ENCODE results near the gene FAM156B. TPM values are rescaled to one million over a fixed set of nuclear protein-coding genes. Genes with fewer than 3 reads are reported as not detected.
"Not testable (repeated sequence)": the region's sequence is repeated elsewhere in the genome, so short reads cannot be mapped to it uniquely, and the experiment has no call there.

The FAM156B gene, protein sequence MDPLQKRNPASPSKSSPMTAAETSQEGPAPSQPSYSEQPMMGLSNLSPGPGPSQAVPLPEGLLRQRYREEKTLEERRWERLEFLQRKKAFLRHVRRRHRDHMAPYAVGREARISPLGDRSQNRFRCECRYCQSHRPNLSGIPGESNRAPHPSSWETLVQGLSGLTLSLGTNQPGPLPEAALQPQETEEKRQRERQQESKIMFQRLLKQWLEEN
- total RNA-seq, result 10 to 100 TPM in 1 of 2 donors, 1 to 10 TPM in 1; 8.0 to 44.8 TPM

DNA sequence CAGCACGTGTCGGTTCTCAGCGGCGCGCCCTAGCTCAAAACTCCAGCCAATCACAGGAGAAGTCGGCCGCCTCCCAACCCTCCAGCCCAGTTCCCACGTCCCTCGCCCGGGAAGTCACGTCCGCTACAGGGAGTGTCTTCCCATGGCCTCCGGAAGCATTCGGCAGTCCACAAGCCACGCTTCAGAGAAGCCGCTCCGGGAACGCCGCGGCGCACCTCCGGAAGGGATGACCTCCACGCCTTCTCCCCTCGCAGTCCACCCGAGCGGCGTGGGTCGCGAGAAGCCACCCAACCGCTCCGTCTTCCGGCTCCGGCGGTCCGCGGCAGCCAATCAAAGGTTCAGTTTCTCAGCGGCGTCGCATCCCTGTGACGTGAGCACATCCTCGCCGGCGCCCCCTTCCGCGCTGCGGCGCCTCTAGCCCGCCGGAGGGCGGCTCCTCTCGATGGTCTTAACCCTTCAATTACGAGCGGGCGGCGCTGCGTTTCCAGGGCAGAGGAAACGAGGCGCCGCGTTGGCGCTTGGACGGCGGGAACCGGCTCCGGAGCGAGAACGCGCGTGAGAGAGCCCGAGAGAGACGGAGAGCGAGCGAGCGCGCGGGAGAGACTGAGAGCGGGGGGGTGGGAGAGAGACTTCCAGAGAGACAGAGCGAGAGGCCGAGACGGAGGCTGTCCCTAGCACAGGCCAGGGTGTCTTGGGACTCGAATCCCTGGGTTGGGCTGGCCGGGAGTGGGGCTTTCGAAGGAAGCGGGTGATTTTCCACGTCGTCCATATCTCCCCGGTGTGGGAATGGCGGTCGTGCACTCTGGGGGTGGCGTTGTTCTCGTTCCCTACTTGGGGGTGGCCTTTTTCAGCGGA lies at the start of gene FAM156B:
TSS of gene FAM156B (plus strand) at position 476 of the 855 bp plus-strand sequence. CDS start 9,896 bp downstream, outside the sequence.
- no CpG with 5 or more reads among the region's 92 CpGs for WGBS, 2 donors
- H3K36me3 ChIP-seq (replicated peaks in 1 of 2; ENCODE audit: insufficient read depth in 1 of 2, low read depth in 2 of 2); H3K27ac ChIP-seq; H3K4me1 ChIP-seq; H3K27me3 ChIP-seq; H3K9me3 ChIP-seq; intact Hi-C loops (cut with DNase I); H3K4me3 ChIP-seq; DNase-seq: not testable (repeated sequence)
- peak; percentile 93 for ATAC-seq

GRCh38 chrX:52852110-52852860 lies 44.8 kb upstream of the FAM156B start:
- H3K4me1 ChIP-seq, result no peaks in the 10 kb centered on the region
- no peaks in the 10 kb centered on the region for H3K27me3 ChIP-seq
- ATAC-seq (no peak), DNase-seq (no peak)
- no peaks in the 10 kb centered on the region for H3K9me3 ChIP-seq
- intact Hi-C loops (cut with DNase I), result no loop called here
- no peaks in the 10 kb centered on the region for H3K36me3 ChIP-seq (replicated peaks in 1 of 2; ENCODE audit: insufficient read depth in 1 of 2, low read depth in 2 of 2)
- TF ChIP-seq CTCF (IDR thresholded peaks at IDR 0.05) (no peak), POLR2A (IDR thresholded peaks at IDR 0.05) (no peak)
- H3K27ac ChIP-seq, result no peak overlapping the region
- H3K4me3 ChIP-seq, result no peak overlapping the region
- 67 to 70% methylated on average over 8 to 9 of the region's 9 CpGs for WGBS, 2 donors

GRCh38 chrX:52856991-52857525 lies 40.1 kb upstream of the FAM156B start:
- ATAC-seq; H3K36me3 ChIP-seq (replicated peaks in 1 of 2; ENCODE audit: insufficient read depth in 1 of 2, low read depth in 2 of 2); H3K4me1 ChIP-seq; intact Hi-C loops (cut with DNase I); H3K27ac ChIP-seq; H3K4me3 ChIP-seq; H3K9me3 ChIP-seq; H3K27me3 ChIP-seq; DNase-seq: not testable (repeated sequence)
- 43 to 49% methylated on average over 4 of the region's 4 CpGs for WGBS, 2 donors

DNA sequence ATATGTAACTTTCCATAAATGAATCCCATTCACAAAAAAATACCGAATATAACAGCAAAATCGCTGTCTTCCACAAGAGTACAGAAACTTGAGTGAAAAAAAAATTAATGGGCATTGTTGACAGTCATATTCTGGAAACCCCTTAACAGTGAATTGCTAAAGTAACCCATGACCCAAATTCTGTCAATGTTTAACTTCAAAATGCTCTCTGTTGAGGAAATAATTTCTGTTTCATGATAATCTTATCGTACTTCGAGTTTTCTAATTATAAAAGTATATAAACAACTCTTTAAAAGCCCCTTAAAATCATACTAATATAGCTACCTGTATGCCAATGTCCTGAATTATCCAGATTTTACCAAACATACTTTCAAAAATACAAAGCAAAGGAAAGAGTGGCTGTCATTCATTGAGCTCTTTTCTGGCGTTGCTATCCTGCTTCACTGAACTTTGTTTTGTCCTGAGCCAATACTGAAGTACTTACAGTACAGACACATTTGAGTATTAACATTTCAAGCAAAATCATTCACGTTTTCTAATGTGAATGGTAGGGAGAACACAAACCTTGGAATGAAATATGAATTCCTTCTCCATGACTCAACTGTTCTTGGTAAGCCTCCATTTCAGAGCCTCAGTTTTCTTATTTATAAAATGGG lies 31.7 kb upstream of the FAM156B start:
- 12 to 13% methylated on average over 6 of the region's 6 CpGs for WGBS, 2 donors
- ATAC-seq, result peak; percentile 64

More for the DNA sequence above, 31.7 kb upstream of the FAM156B start:
- Histone ChIP-seq H3K36me3 (replicated peaks in 1 of 2; ENCODE audit: insufficient read depth in 1 of 2, low read depth in 2 of 2) (no peaks in the 10 kb centered on the region), H3K9me3 (no peaks in the 10 kb centered on the region), H3K27ac (peak overlapping the region in 3 of 4 donors; percentile 48 to 72 (median 57)), H3K4me3 (no peak overlapping the region), H3K27me3 (no peaks in the 10 kb centered on the region), H3K4me1 (peaks cover 12% of the 10 kb centered on the region)
- intact Hi-C loops (cut with DNase I), result no loop called here
- TF ChIP-seq POLR2A (IDR thresholded peaks at IDR 0.05) (no peak), CTCF (IDR thresholded peaks at IDR 0.05) (no peak)
- DNase-seq, result no peak

Data from body of pancreas (tissue), 4 donors.